WTC11 (cell line): ENCODE measurements around the gene SOX5. TPM values are rescaled to one million over a fixed set of nuclear protein-coding genes. Genes with fewer than 3 reads are reported as not detected.

ENCODE experiments used
- ATAC-seq: fragments of 200-7000 bp; cut with Tn5 transposase; 2 replicates; pipeline ENCODE4 v1.10.0; 2021; ENCODE audit warnings: mild to moderate bottlenecking, moderate library complexity
- CTCF ChIA-PET: fragments of 300-600 bp; sonication (Branson Sonifier 250); formaldehyde crosslinking; loops from one replicate; lab custom pipeline; 2021; ENCODE audit warnings: antibody characterized with exemption; lab: Charles Lee
- POLR2A ChIA-PET: fragments of 350-600 bp; sonication (Branson Sonifier 250); formaldehyde crosslinking; loops from one replicate; lab custom pipeline; 2021; ENCODE audit warnings: antibody characterized with exemption; lab: Charles Lee
- DNase-seq: peaks from one replicate; pipeline ENCODE4 v3.0.0; 2021; ENCODE audit warnings: low spot score
- H3K27ac Mint-ChIP-seq: 2 replicates; pipeline ENCODE4 v1.8.0; 2021; ENCODE audit warnings: mixed read lengths
- H3K27me3 Mint-ChIP-seq: 2 replicates; pipeline ENCODE4 v1.8.0; 2021; ENCODE audit warnings: low read depth, mild to moderate bottlenecking, moderate library complexity, mixed read lengths
- H3K36me3 Mint-ChIP-seq: 2 replicates; pipeline ENCODE4 v1.8.0; 2021; ENCODE audit warnings: mixed read lengths
- H3K4me1 Mint-ChIP-seq: 2 replicates; pipeline ENCODE4 v1.8.0; 2022; ENCODE audit warnings: mixed read lengths
- H3K4me3 Mint-ChIP-seq: 2 replicates; pipeline ENCODE4 v1.8.0; 2021; ENCODE audit warnings: mild to moderate bottlenecking, moderate library complexity, mixed read lengths
- H3K9me3 Mint-ChIP-seq: 2 replicates; pipeline ENCODE4 v1.8.0; 2021; ENCODE audit warnings: mixed read lengths
- CBFB ChIP-seq: sonication (generic); formaldehyde crosslinking; IDR thresholded peaks from 2 replicates; pipeline ENCODE4 v1.8.1; 2022; ENCODE audit warnings: mild to moderate bottlenecking, low read depth, missing genetic modification reagents
- CREM ChIP-seq: sonication (generic); formaldehyde crosslinking; IDR thresholded peaks from 2 replicates; pipeline ENCODE4 v1.8.1; 2022; ENCODE audit warnings: mild to moderate bottlenecking, missing genetic modification reagents, moderate library complexity
- KAT7 ChIP-seq: sonication (generic); formaldehyde crosslinking; IDR thresholded peaks from 2 replicates; pipeline ENCODE4 v1.8.1; 2023; ENCODE audit warnings: missing genetic modification reagents, mild to moderate bottlenecking, borderline replicate concordance
- NR1H2 ChIP-seq: sonication (generic); formaldehyde crosslinking; IDR thresholded peaks from 2 replicates; pipeline ENCODE4 v1.9.0; 2021; ENCODE audit warnings: mild to moderate bottlenecking, moderate library complexity, missing genetic modification reagents
- RELA ChIP-seq: sonication (generic); formaldehyde crosslinking; IDR thresholded peaks from 2 replicates; pipeline ENCODE4 v1.8.1; 2022; ENCODE audit warnings: missing genetic modification reagents, mild to moderate bottlenecking, borderline replicate concordance
- SMAD3 ChIP-seq: sonication (generic); formaldehyde crosslinking; IDR thresholded peaks from 2 replicates; pipeline ENCODE4 v1.8.0; 2022; ENCODE audit warnings: missing genetic modification reagents, mild to moderate bottlenecking, borderline replicate concordance
- SOX15 ChIP-seq: fragments of 250-450 bp; sonication (Bioruptor Pico); IDR thresholded peaks from 2 replicates; pipeline ENCODE4 v1.9.0; 2021; ENCODE audit warnings: mild to moderate bottlenecking
- TEAD1 ChIP-seq: sonication (generic); formaldehyde crosslinking; IDR thresholded peaks from 2 replicates; pipeline ENCODE4 v1.8.0; 2022; ENCODE audit warnings: mild to moderate bottlenecking, missing genetic modification reagents
- TP53 ChIP-seq: sonication (generic); formaldehyde crosslinking; IDR thresholded peaks from 2 replicates; pipeline ENCODE4 v1.8.1; 2023; ENCODE audit warnings: mild to moderate bottlenecking, missing genetic modification reagents
- ZBTB21 ChIP-seq: sonication (generic); formaldehyde crosslinking; IDR thresholded peaks from 2 replicates; pipeline ENCODE4 v1.8.1; 2023; ENCODE audit warnings: mild to moderate bottlenecking, missing genetic modification reagents, borderline replicate concordance
- ZNF121 ChIP-seq: sonication (generic); formaldehyde crosslinking; IDR thresholded peaks from 2 replicates; pipeline ENCODE4 v1.8.0; 2023; ENCODE audit warnings: missing genetic modification reagents
- ZNF423 ChIP-seq: fragments of 250-450 bp; sonication (Bioruptor Pico); IDR thresholded peaks from 2 replicates; pipeline ENCODE4 v2.1.2; 2022; ENCODE audit warnings: mild to moderate bottlenecking, moderate library complexity
- ZNF671 ChIP-seq: fragments of 250-450 bp; sonication (Bioruptor Pico); IDR thresholded peaks from 2 replicates; pipeline ENCODE4 v1.8.0; 2021; ENCODE audit warnings: mild to moderate bottlenecking
- total RNA-seq: library from RNA; stranded (reverse); gene quantifications from 3 replicates; pipeline ENCODE4 v1.2.3, GENCODE V29; 2021
- TF ChIP-seq, protein P1 (sequence below): fragments of 250-450 bp; sonication (Bioruptor Pico); IDR thresholded peaks from 2 replicates; pipeline ENCODE4 v1.9.0; 2021; ENCODE audit warnings: mild to moderate bottlenecking, borderline replicate concordance
- TF ChIP-seq, protein P2 (sequence below): sonication (generic); formaldehyde crosslinking; IDR thresholded peaks from 2 replicates; pipeline ENCODE4 v1.8.1; 2023; ENCODE audit warnings: mild to moderate bottlenecking, missing genetic modification reagents, borderline replicate concordance
- TF ChIP-seq, protein P3 (sequence below): sonication (generic); formaldehyde crosslinking; IDR thresholded peaks from 2 replicates; pipeline ENCODE4 v1.8.1; 2022; ENCODE audit warnings: low read depth, mild to moderate bottlenecking, moderate library complexity, missing genetic modification reagents, borderline replicate concordance
- TF ChIP-seq, protein P4 (sequence below): fragments of 200-600 bp; IDR thresholded peaks from 2 replicates; pipeline ENCODE4 v1.8.0; 2022; ENCODE audit warnings: antibody characterized with exemption
- TF ChIP-seq, protein P5 (sequence below): sonication (generic); formaldehyde crosslinking; IDR thresholded peaks from 2 replicates; pipeline ENCODE4 v1.8.1; 2022; ENCODE audit warnings: mild to moderate bottlenecking, moderate library complexity, missing genetic modification reagents
- TF ChIP-seq, protein P6 (sequence below): sonication (generic); formaldehyde crosslinking; IDR thresholded peaks from 2 replicates; pipeline ENCODE4 v1.8.0; 2022; ENCODE audit warnings: missing genetic modification reagents
- TF ChIP-seq, protein P7 (sequence below): sonication (generic); formaldehyde crosslinking; conservative IDR thresholded peaks from 2 replicates; pipeline ENCODE4 v1.8.1; 2022; ENCODE audit warnings: mild to moderate bottlenecking, missing genetic modification reagents
- TF ChIP-seq, protein P8 (sequence below): sonication (generic); formaldehyde crosslinking; IDR thresholded peaks from 2 replicates; pipeline ENCODE4 v1.8.0; 2022; ENCODE audit warnings: mild to moderate bottlenecking, missing genetic modification reagents

SOX5 gene
- total RNA-seq, 1 experiment from 2014 or later: 2.3 TPM

DNA sequence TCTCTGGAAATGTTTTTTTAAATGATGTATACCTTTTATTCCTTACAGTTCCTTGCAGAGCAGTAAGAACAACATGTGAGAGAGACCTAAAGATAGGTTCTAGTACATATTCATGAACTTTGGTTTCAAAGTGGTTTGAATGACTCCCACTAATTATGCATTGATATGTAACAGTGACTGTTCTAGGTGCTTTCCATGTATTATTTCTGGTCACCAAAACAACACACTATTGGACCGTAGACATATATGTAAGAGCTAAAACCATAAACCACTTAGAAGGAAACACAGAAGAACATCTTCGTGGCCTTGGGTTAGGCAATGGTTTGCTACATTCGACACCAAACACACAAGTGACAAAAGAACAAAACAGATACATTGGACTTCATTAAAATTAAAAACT lies 37.9 kb downstream of the SOX5 start (continued):
- TF ChIP-seq, protein P1, sequence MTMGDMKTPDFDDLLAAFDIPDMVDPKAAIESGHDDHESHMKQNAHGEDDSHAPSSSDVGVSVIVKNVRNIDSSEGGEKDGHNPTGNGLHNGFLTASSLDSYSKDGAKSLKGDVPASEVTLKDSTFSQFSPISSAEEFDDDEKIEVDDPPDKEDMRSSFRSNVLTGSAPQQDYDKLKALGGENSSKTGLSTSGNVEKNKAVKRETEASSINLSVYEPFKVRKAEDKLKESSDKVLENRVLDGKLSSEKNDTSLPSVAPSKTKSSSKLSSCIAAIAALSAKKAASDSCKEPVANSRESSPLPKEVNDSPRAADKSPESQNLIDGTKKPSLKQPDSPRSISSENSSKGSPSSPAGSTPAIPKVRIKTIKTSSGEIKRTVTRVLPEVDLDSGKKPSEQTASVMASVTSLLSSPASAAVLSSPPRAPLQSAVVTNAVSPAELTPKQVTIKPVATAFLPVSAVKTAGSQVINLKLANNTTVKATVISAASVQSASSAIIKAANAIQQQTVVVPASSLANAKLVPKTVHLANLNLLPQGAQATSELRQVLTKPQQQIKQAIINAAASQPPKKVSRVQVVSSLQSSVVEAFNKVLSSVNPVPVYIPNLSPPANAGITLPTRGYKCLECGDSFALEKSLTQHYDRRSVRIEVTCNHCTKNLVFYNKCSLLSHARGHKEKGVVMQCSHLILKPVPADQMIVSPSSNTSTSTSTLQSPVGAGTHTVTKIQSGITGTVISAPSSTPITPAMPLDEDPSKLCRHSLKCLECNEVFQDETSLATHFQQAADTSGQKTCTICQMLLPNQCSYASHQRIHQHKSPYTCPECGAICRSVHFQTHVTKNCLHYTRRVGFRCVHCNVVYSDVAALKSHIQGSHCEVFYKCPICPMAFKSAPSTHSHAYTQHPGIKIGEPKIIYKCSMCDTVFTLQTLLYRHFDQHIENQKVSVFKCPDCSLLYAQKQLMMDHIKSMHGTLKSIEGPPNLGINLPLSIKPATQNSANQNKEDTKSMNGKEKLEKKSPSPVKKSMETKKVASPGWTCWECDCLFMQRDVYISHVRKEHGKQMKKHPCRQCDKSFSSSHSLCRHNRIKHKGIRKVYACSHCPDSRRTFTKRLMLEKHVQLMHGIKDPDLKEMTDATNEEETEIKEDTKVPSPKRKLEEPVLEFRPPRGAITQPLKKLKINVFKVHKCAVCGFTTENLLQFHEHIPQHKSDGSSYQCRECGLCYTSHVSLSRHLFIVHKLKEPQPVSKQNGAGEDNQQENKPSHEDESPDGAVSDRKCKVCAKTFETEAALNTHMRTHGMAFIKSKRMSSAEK (CRISPR knock-in tag): no peak
- TF ChIP-seq ZNF671 (CRISPR knock-in tag) (no peak), ZBTB21 (CRISPR knock-in tag) (no peak), SMAD3 (CRISPR knock-in tag) (no peak), CBFB (no peak), ZNF121 (CRISPR knock-in tag) (no peak), TP53 (no peak)
- TF ChIP-seq, protein P2, sequence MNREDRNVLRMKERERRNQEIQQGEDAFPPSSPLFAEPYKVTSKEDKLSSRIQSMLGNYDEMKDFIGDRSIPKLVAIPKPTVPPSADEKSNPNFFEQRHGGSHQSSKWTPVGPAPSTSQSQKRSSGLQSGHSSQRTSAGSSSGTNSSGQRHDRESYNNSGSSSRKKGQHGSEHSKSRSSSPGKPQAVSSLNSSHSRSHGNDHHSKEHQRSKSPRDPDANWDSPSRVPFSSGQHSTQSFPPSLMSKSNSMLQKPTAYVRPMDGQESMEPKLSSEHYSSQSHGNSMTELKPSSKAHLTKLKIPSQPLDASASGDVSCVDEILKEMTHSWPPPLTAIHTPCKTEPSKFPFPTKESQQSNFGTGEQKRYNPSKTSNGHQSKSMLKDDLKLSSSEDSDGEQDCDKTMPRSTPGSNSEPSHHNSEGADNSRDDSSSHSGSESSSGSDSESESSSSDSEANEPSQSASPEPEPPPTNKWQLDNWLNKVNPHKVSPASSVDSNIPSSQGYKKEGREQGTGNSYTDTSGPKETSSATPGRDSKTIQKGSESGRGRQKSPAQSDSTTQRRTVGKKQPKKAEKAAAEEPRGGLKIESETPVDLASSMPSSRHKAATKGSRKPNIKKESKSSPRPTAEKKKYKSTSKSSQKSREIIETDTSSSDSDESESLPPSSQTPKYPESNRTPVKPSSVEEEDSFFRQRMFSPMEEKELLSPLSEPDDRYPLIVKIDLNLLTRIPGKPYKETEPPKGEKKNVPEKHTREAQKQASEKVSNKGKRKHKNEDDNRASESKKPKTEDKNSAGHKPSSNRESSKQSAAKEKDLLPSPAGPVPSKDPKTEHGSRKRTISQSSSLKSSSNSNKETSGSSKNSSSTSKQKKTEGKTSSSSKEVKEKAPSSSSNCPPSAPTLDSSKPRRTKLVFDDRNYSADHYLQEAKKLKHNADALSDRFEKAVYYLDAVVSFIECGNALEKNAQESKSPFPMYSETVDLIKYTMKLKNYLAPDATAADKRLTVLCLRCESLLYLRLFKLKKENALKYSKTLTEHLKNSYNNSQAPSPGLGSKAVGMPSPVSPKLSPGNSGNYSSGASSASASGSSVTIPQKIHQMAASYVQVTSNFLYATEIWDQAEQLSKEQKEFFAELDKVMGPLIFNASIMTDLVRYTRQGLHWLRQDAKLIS (CRISPR knock-in tag): no peak

DNA sequence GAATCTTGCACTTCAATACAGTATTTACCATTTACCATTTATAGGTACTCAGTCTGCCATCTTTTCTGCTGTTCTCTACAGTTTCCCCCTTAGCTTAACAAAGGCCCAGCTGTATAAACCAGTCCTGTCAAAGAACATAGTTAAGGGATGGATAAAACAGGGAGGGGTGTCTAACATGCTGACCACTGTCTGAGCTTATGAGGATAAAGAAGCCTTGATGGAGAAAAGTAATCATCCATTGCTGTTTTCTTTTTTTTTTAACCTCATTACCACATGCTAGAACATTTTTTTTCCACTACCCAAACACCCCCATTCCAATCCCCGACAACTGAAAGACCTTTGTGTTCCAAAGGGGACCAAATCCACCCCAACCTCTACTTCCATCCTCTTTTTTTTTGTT lies 39.9 kb downstream of the SOX5 start:
- no peaks in the 10 kb centered on the region for H3K27me3 Mint-ChIP-seq
- no peaks in the 10 kb centered on the region for H3K36me3 Mint-ChIP-seq
- no peak for ATAC-seq
- 0 out of 2 replicates have a peak, but pooled peaks cover 3% of the 10 kb centered on the region for H3K4me1 Mint-ChIP-seq
- no peaks in the 10 kb centered on the region for H3K9me3 Mint-ChIP-seq
- no peak overlapping the region for H3K4me3 Mint-ChIP-seq
- ChIA-PET CTCF (no interaction called here), POLR2A (no interaction called here)
- TF ChIP-seq, protein P3, sequence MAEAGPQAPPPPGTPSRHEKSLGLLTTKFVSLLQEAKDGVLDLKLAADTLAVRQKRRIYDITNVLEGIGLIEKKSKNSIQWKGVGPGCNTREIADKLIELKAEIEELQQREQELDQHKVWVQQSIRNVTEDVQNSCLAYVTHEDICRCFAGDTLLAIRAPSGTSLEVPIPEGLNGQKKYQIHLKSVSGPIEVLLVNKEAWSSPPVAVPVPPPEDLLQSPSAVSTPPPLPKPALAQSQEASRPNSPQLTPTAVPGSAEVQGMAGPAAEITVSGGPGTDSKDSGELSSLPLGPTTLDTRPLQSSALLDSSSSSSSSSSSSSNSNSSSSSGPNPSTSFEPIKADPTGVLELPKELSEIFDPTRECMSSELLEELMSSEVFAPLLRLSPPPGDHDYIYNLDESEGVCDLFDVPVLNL (CRISPR knock-in tag): no peak
- TF ChIP-seq, protein P4, sequence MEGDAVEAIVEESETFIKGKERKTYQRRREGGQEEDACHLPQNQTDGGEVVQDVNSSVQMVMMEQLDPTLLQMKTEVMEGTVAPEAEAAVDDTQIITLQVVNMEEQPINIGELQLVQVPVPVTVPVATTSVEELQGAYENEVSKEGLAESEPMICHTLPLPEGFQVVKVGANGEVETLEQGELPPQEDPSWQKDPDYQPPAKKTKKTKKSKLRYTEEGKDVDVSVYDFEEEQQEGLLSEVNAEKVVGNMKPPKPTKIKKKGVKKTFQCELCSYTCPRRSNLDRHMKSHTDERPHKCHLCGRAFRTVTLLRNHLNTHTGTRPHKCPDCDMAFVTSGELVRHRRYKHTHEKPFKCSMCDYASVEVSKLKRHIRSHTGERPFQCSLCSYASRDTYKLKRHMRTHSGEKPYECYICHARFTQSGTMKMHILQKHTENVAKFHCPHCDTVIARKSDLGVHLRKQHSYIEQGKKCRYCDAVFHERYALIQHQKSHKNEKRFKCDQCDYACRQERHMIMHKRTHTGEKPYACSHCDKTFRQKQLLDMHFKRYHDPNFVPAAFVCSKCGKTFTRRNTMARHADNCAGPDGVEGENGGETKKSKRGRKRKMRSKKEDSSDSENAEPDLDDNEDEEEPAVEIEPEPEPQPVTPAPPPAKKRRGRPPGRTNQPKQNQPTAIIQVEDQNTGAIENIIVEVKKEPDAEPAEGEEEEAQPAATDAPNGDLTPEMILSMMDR: no peak
- TF ChIP-seq RELA: no peak
- TF ChIP-seq KAT7 (CRISPR knock-in tag): no peak
- TF ChIP-seq, protein P5, sequence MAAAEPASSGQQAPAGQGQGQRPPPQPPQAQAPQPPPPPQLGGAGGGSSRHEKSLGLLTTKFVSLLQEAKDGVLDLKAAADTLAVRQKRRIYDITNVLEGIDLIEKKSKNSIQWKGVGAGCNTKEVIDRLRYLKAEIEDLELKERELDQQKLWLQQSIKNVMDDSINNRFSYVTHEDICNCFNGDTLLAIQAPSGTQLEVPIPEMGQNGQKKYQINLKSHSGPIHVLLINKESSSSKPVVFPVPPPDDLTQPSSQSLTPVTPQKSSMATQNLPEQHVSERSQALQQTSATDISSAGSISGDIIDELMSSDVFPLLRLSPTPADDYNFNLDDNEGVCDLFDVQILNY (CRISPR knock-in tag): no peak
- TF ChIP-seq, protein P6, sequence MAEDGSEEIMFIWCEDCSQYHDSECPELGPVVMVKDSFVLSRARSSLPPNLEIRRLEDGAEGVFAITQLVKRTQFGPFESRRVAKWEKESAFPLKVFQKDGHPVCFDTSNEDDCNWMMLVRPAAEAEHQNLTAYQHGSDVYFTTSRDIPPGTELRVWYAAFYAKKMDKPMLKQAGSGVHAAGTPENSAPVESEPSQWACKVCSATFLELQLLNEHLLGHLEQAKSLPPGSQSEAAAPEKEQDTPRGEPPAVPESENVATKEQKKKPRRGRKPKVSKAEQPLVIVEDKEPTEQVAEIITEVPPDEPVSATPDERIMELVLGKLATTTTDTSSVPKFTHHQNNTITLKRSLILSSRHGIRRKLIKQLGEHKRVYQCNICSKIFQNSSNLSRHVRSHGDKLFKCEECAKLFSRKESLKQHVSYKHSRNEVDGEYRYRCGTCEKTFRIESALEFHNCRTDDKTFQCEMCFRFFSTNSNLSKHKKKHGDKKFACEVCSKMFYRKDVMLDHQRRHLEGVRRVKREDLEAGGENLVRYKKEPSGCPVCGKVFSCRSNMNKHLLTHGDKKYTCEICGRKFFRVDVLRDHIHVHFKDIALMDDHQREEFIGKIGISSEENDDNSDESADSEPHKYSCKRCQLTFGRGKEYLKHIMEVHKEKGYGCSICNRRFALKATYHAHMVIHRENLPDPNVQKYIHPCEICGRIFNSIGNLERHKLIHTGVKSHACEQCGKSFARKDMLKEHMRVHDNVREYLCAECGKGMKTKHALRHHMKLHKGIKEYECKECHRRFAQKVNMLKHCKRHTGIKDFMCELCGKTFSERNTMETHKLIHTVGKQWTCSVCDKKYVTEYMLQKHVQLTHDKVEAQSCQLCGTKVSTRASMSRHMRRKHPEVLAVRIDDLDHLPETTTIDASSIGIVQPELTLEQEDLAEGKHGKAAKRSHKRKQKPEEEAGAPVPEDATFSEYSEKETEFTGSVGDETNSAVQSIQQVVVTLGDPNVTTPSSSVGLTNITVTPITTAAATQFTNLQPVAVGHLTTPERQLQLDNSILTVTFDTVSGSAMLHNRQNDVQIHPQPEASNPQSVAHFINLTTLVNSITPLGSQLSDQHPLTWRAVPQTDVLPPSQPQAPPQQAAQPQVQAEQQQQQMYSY: no peak
- TF ChIP-seq TEAD1: no peak
- TF ChIP-seq ZNF423 (CRISPR knock-in tag): no peak
- TF ChIP-seq SOX15 (CRISPR knock-in tag): no peak
- TF ChIP-seq NR1H2: no peak
- TF ChIP-seq, protein P7, sequence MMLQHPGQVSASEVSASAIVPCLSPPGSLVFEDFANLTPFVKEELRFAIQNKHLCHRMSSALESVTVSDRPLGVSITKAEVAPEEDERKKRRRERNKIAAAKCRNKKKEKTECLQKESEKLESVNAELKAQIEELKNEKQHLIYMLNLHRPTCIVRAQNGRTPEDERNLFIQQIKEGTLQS (CRISPR knock-in tag): no peak
- TF ChIP-seq CREM: no peak
- TF ChIP-seq, protein P8, sequence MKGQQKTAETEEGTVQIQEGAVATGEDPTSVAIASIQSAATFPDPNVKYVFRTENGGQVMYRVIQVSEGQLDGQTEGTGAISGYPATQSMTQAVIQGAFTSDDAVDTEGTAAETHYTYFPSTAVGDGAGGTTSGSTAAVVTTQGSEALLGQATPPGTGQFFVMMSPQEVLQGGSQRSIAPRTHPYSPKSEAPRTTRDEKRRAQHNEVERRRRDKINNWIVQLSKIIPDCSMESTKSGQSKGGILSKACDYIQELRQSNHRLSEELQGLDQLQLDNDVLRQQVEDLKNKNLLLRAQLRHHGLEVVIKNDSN (CRISPR knock-in tag): no peak
- no peak for DNase-seq
- no peak overlapping the region for H3K27ac Mint-ChIP-seq
